Activated T-helper 1 cell treated with anti-CD3 and anti-CD28 coated beads, Interleukin-12 subunit alpha, Interleukin-12 subunit beta, Interleukin-2, Interleukin-4 antibody, amounts not matched to agents 30 ng/mL and 10 ng/mL and 1 ng/mL, durations not matched to agents 14 hours and 24 hours and 36 hours (primary cell): ENCODE data around the gene ADGRV1. TPM values are rescaled to one million over a fixed set of nuclear protein-coding genes. Genes with fewer than 3 reads are reported as not detected.

Experiments used
- DNase-seq: peaks from one replicate; pipeline ENCODE4 v3.0.0; 2021; ENCODE audit warnings: low spot score
- H3K27ac Mint-ChIP-seq: one replicate; pipeline ENCODE4 v1.8.0; 2021; ENCODE audit warnings: mild to moderate bottlenecking, mixed read lengths
- H3K27me3 Mint-ChIP-seq: one replicate; pipeline ENCODE4 v1.8.0; 2022; ENCODE audit warnings: mild to moderate bottlenecking, moderate library complexity, mixed read lengths; ENCODE audit not compliant: insufficient read depth
- H3K36me3 Mint-ChIP-seq: one replicate; pipeline ENCODE4 v1.8.0; 2021; ENCODE audit warnings: low read depth, mixed read lengths
- H3K4me1 Mint-ChIP-seq: one replicate; pipeline ENCODE4 v1.8.0; 2021; ENCODE audit warnings: low read depth, mixed read lengths
- H3K4me3 Mint-ChIP-seq: one replicate; pipeline ENCODE4 v1.8.0; 2021; ENCODE audit warnings: mild to moderate bottlenecking, moderate library complexity, mixed read lengths
- H3K9me3 Mint-ChIP-seq: one replicate; pipeline ENCODE4 v1.8.0; 2021; ENCODE audit warnings: mixed read lengths
- intact Hi-C: fragments of 100-400 bp; cut with micrococcal nuclease; formaldehyde crosslinking; loops from one replicate; pipeline ENCODE4 v1.15.1; 2024
- total RNA-seq: library from RNA; stranded (reverse); gene quantifications from 2 replicates; pipeline ENCODE4 v1.2.3, GENCODE V29; 2022

ADGRV1 gene, protein sequence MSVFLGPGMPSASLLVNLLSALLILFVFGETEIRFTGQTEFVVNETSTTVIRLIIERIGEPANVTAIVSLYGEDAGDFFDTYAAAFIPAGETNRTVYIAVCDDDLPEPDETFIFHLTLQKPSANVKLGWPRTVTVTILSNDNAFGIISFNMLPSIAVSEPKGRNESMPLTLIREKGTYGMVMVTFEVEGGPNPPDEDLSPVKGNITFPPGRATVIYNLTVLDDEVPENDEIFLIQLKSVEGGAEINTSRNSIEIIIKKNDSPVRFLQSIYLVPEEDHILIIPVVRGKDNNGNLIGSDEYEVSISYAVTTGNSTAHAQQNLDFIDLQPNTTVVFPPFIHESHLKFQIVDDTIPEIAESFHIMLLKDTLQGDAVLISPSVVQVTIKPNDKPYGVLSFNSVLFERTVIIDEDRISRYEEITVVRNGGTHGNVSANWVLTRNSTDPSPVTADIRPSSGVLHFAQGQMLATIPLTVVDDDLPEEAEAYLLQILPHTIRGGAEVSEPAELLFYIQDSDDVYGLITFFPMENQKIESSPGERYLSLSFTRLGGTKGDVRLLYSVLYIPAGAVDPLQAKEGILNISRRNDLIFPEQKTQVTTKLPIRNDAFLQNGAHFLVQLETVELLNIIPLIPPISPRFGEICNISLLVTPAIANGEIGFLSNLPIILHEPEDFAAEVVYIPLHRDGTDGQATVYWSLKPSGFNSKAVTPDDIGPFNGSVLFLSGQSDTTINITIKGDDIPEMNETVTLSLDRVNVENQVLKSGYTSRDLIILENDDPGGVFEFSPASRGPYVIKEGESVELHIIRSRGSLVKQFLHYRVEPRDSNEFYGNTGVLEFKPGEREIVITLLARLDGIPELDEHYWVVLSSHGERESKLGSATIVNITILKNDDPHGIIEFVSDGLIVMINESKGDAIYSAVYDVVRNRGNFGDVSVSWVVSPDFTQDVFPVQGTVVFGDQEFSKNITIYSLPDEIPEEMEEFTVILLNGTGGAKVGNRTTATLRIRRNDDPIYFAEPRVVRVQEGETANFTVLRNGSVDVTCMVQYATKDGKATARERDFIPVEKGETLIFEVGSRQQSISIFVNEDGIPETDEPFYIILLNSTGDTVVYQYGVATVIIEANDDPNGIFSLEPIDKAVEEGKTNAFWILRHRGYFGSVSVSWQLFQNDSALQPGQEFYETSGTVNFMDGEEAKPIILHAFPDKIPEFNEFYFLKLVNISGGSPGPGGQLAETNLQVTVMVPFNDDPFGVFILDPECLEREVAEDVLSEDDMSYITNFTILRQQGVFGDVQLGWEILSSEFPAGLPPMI (N-terminal part only)
- 0.05 TPM in 2 replicates for total RNA-seq

DNA sequence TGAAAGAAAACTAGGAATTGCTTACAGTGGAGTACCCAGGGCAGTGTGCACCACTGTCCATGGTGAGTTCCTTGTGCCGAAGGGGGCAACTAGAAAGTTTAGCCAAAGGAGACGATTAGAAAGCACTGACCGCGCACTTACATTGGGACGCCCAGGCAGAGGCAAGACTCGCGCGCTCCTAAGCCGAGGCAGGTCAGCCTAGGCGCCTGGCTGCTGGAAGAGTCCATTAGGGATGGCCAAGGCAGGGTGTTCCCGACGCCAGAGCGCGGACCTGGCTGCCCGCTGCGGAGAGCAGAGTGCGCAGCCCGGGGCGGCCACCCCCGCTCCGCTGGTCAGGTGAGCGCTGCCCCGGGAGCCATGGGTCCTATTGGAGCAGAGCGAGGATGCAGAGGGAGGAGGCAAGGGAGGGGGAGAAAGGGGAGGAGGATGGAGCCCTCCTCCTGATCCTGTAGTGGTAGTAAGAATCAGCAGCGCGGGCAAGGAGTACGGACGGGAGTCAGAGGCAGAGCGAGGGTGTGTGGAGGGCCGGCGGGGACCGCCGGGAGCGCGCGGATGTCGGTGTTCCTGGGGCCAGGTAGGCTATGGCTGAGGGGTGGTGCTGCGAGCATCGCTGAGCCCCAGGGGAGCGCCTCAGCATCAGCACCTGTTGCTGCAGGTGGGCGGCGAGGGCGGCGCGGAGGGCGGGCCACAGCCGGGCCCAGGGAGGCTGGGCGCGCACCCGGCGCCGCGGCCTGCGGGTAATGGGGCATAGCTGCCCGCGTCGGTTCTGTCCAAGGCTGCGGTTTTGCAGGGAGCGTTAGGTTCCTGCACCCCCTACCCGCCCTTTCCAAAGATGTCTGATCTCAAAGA is at the start of gene ADGRV1:
ADGRV1 (plus strand) TSS at position 454 of the 849 bp plus-strand sequence; CDS start at position 553, 99 bp downstream.
- H3K9me3 Mint-ChIP-seq, result no peaks in the 10 kb centered on the region
- intact Hi-C loops, result loop anchor here (1.0 to 10.0 kb wide), 2 partner anchors 35 to 1674 kb away; partner anchors contain the start of gene MEF2C
- no peak for DNase-seq
- peaks cover 70% of the 10 kb centered on the region for H3K27me3 Mint-ChIP-seq
- no peaks in the 10 kb centered on the region for H3K36me3 Mint-ChIP-seq
- no peak within 1 kb of the TSS for H3K27ac Mint-ChIP-seq
- peaks cover 6% of the 10 kb centered on the region for H3K4me1 Mint-ChIP-seq
- peak within 1 kb of the TSS; percentile 34 for H3K4me3 Mint-ChIP-seq

- Mint-ChIP-seq H3K9me3 (no peaks in the 10 kb centered on the region), H3K36me3 (peaks cover 4% of the 10 kb centered on the region), H3K27ac (no peak overlapping the region), H3K4me1 (peaks cover 11% of the 10 kb centered on the region), H3K4me3 (no peak overlapping the region), H3K27me3 (no peaks in the 10 kb centered on the region)
- intact Hi-C loops, result no loop called here
- DNase-seq, result no peak
Observed at GRCh38 chr5:90510438-90510837, 48.2 kb upstream of the ADGRV1 start.

DNA sequence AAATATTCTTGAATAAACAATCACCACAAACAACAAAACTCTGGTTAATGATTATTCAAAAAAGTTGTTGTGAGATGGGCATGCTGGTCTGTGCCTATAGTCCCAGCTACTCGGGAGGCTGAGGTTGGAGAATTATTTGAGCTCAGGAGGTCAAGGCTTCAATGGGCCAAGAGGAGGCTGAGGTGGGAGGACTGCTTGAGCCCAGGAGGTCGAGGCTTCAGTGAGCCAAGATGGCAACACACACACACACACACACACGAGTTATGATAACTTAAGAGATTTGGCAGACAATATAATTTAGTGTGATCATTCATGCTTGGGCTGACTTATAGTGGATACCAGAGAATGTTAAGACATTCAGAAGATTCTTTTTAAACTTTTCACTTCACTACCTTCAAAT is 44.1 kb upstream of the ADGRV1 start:
- intact Hi-C loops, result no loop called here
- H3K9me3 Mint-ChIP-seq, result no peaks in the 10 kb centered on the region

GRCh38 chr5:90518661-90519060 is 39.9 kb upstream of the ADGRV1 start:
- no peaks in the 10 kb centered on the region for H3K9me3 Mint-ChIP-seq
- no peak overlapping the region for H3K4me3 Mint-ChIP-seq
- H3K4me1 Mint-ChIP-seq, result no peaks in the 10 kb centered on the region
- intact Hi-C loops, result no loop called here
- H3K36me3 Mint-ChIP-seq, result peaks cover 25% of the 10 kb centered on the region
- no peak for DNase-seq
- H3K27me3 Mint-ChIP-seq, result no peaks in the 10 kb centered on the region
- no peak overlapping the region for H3K27ac Mint-ChIP-seq

More for the DNA sequence above, 44.1 kb upstream of the ADGRV1 start:
- no peaks in the 10 kb centered on the region for H3K27me3 Mint-ChIP-seq
- H3K36me3 Mint-ChIP-seq, result peaks cover 11% of the 10 kb centered on the region
- H3K4me1 Mint-ChIP-seq, result no peaks in the 10 kb centered on the region
- H3K4me3 Mint-ChIP-seq, result no peak overlapping the region
- DNase-seq, result no peak
- H3K27ac Mint-ChIP-seq, result no peak overlapping the region

- H3K27me3 Mint-ChIP-seq, result no peaks in the 10 kb centered on the region
- peaks cover 28% of the 10 kb centered on the region for H3K36me3 Mint-ChIP-seq
- DNase-seq, result no peak
- H3K4me3 Mint-ChIP-seq, result no peak overlapping the region
- H3K4me1 Mint-ChIP-seq, result no peaks in the 10 kb centered on the region
- no peak overlapping the region for H3K27ac Mint-ChIP-seq
- intact Hi-C loops, result no loop called here
- no peaks in the 10 kb centered on the region for H3K9me3 Mint-ChIP-seq
Observed at GRCh38 chr5:90519081-90519480, 39.5 kb upstream of the ADGRV1 start.

DNA sequence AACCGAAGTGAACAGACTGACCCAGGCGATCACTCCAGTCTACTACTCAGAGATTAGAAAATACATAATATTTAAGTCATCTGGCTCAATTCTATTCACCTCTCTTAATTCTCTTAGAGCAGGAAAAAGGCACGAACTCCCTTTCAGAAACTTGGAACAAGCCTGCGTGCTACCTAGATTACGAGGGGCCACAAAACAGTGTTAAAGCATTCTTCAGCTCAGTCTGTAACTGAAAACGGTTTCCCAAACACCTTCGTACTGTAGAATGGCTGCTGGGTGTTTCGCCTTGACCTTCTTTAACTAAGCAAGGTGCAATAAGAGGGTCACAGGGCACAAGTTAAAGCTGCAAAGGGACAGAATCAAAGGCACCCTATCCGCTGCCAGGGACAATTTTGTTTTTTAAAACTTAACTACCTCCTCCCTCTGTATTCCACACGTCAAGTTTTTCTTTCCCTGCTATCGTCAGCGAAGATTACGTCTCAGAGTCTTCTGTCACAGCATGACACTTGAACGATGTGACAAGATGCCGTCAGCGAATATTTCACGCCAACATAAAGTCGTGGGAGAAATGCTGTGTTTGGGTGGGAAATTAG is 29.9 kb upstream of the ADGRV1 start:
- Mint-ChIP-seq H3K4me1 (peaks cover 42% of the 10 kb centered on the region), H3K27me3 (peaks cover 16% of the 10 kb centered on the region), H3K27ac (peak overlapping the region; percentile 79), H3K36me3 (peaks cover 15% of the 10 kb centered on the region), H3K4me3 (peak overlapping the region; percentile 99), H3K9me3 (no peaks in the 10 kb centered on the region)
- DNase-seq, result peak; percentile 12
- intact Hi-C loops, result loop anchor here (1.0 to 10.0 kb wide), 5 partner anchors 54 to 1801 kb away; partner anchors contain the start of genes CETN3, MBLAC2 and POLR3G

- intact Hi-C loops, result loop anchor here (1.0 to 10.0 kb wide), 5 partner anchors 55 to 1802 kb away; partner anchors contain the start of genes CETN3, MBLAC2 and POLR3G
- no peaks in the 10 kb centered on the region for H3K9me3 Mint-ChIP-seq
- H3K27ac Mint-ChIP-seq, result peak within 1 kb of the TSS; percentile 98
- peaks cover 13% of the 10 kb centered on the region for H3K36me3 Mint-ChIP-seq
- peak within 1 kb of the TSS; percentile 99 for H3K4me3 Mint-ChIP-seq
- H3K4me1 Mint-ChIP-seq, result peaks cover 42% of the 10 kb centered on the region
- peak; percentile 94 for DNase-seq
- H3K27me3 Mint-ChIP-seq, result peaks cover 19% of the 10 kb centered on the region
Observed at GRCh38 chr5:90529194-90529938, 29.2 kb upstream of the ADGRV1 start, which contains the start of gene LYSMD3. TSS of gene LYSMD3 (minus strand) at chr5:90529584. CDS start at chr5:90525289, 4,295 bp downstream.

GRCh38 chr5:90529939-90530677 is 28.5 kb upstream of the ADGRV1 start:
- DNase-seq, result no peak
- Mint-ChIP-seq H3K9me3 (no peaks in the 10 kb centered on the region), H3K27ac (peak overlapping the region; percentile 98), H3K36me3 (peaks cover 11% of the 10 kb centered on the region), H3K27me3 (peaks cover 19% of the 10 kb centered on the region), H3K4me1 (peaks cover 39% of the 10 kb centered on the region), H3K4me3 (peak overlapping the region; percentile 99)
- intact Hi-C loops, result loop anchor here (1.0 to 10.0 kb wide), 6 partner anchors 56 to 1803 kb away; partner anchors contain the start of genes CETN3, MBLAC2 and POLR3G

DNA sequence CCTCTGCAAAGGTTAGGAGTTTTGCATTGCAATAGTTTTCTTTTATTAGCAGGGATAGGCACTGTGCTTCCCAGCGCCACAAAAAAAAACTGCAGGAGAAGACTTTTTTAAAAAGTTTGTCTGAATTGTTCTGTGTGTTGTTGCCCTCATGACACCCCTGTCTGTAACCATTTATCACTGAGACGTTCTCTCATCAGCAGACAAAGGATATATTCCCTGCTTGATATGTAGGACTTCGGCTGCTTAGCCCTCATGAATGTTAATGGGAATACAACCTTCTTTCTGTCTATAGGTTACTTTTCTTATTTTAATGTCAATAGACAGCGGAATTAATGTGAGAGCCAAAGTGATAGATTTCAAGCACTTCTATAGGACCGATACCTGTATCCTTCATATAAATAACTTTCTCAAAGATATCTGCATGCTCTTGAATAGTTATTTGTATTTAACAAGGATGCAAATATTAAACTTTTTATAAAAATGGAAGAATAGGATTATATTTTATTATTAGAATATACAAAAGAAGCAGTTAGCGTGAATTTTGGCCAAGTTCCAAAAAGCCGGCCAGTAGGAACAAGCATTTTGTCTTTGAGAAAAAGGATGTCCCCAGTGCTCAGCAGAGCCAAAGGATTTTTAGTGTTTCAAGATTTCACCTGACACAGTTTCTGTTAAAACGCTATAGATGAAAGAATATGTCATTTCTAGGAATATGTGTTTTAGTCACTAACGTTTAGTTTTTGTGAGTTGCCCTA is 27.7 kb upstream of the ADGRV1 start:
- Mint-ChIP-seq H3K36me3 (peaks cover 10% of the 10 kb centered on the region), H3K4me1 (peaks cover 38% of the 10 kb centered on the region), H3K9me3 (no peaks in the 10 kb centered on the region), H3K4me3 (no peak overlapping the region), H3K27me3 (peaks cover 26% of the 10 kb centered on the region), H3K27ac (no peak overlapping the region)
- intact Hi-C loops, result loop anchor here (1.0 kb wide), 1 partner anchor 92 kb away; no protein-coding TSS in a partner anchor
- no peak for DNase-seq

DNA sequence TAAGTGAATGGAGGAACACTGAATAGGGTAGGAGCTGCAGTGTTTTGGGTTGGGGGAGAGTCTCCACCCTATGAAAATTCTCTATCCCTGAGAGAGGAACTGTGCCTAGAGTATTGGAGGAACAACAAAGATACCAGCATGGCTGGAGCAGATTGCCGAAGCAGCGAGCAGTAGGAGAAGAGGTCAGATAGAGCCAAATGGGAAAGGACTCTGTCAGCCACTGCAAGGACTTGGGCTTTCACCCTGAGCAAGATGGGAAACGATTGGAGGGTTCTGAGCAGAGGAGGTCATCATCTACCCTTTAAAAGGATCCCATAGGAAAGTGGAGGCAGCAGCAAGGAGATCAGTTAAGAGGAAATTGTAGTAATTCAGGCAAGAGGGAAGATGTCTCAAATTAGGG is 24.8 kb upstream of the ADGRV1 start:
- no peak for DNase-seq
- H3K36me3 Mint-ChIP-seq, result no peaks in the 10 kb centered on the region
- intact Hi-C loops, result no loop called here
- no peak overlapping the region for H3K27ac Mint-ChIP-seq
- H3K9me3 Mint-ChIP-seq, result no peaks in the 10 kb centered on the region
- H3K27me3 Mint-ChIP-seq, result peaks cover 41% of the 10 kb centered on the region
- no peak overlapping the region for H3K4me3 Mint-ChIP-seq
- H3K4me1 Mint-ChIP-seq, result peaks cover 11% of the 10 kb centered on the region
